Loucy (cell line): ENCODE data around the gene ARHGAP6.

ENCODE experiments used
- EZH2phosphoT487 ChIP-seq: fragments of 200-600 bp; IDR thresholded peaks from 2 replicates; pipeline ENCODE4 v1.6.1; 2018; ENCODE audit warnings: antibody characterized with exemption, mild to moderate bottlenecking, moderate library complexity, borderline replicate concordance
- TF ChIP-seq, protein P1 (sequence below): fragments of 200-600 bp; sonication (generic); conservative IDR thresholded peaks from 2 replicates; pipeline ENCODE4 v1.5.1; 2014; ENCODE audit warnings: mild to moderate bottlenecking, antibody characterized with exemption, low read length

GRCh38 chrX:11462648-11463047 lies 203.1 kb downstream of the ARHGAP6 start:
- TF ChIP-seq, protein P1, sequence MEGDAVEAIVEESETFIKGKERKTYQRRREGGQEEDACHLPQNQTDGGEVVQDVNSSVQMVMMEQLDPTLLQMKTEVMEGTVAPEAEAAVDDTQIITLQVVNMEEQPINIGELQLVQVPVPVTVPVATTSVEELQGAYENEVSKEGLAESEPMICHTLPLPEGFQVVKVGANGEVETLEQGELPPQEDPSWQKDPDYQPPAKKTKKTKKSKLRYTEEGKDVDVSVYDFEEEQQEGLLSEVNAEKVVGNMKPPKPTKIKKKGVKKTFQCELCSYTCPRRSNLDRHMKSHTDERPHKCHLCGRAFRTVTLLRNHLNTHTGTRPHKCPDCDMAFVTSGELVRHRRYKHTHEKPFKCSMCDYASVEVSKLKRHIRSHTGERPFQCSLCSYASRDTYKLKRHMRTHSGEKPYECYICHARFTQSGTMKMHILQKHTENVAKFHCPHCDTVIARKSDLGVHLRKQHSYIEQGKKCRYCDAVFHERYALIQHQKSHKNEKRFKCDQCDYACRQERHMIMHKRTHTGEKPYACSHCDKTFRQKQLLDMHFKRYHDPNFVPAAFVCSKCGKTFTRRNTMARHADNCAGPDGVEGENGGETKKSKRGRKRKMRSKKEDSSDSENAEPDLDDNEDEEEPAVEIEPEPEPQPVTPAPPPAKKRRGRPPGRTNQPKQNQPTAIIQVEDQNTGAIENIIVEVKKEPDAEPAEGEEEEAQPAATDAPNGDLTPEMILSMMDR: no peak
- TF ChIP-seq EZH2phosphoT487: no peak
